Activated CD8-positive, alpha-beta memory T cell treated with anti-CD3 and anti-CD28 coated beads, Interleukin-2, amount 50 U/mL, for 24 hours (primary cell): ENCODE results near the gene IMP4.

Experiments used
- DNase-seq: peaks from one replicate; pipeline ENCODE4 v3.0.0-alpha.2; 2020; ENCODE audit errors: extremely low read depth

IMP4 gene

DNA sequence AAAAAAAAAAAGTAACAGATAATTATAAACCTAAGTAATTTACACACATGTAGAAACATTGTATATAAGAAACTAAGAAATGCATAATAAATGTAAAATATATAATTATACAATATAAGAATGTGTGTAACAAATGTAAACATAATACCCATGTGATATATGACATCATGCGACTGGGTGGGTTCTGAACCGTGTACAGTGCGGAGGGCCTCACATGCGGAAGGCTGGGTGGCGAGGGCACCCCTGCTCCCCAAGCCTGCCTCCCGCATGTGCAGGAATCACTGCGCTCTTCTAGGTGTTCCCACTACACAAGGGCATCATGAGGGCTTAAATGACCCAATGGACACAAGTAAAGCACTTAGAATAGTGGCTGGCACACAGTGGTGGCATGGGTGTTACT is 15.2 kb downstream of the IMP4 start:
- DNase-seq: no peak

DNA sequence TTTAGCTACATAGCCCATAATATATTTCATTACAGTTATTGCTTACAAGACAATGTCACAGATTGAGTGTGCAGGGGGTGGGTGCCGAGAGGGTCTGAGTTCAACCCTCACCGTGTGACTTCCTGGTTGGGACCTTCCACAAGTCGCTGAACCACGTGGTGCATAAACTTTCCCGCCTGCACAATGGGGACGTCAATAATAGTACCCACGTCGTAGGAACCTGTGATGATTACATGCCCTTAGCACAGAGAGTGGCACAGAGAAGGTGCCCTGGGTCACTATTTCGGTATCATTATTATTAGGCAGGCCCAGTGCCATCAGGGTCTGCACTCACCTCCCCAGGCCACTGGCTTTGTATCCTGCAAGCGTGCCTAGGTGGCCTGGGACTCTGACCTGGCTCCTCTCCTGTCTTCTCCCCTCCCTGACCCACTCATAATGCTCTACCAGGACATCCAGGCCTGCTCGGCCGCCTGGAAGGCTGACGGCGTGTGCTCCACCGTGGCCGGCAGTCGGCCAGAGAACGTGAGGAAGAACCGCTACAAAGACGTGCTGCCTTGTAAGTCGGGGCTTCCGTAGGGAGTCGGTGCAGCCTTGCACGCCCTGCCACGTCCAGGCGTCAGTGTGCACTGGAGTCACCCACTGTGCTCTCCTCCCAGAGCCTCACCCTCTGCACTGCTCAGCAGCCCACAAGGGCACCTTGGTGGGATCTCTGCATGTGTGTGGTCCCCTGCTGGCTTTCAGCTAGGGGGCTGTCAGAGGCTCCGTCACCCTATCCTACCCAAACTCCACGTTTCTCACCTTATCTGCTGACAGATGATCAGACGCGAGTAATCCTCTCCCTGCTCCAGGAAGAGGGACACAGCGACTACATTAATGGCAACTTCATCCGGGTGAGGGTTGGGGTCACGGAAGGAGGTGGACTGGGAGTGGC is 16.0 kb downstream of the IMP4 start:
- no peak for DNase-seq

DNA sequence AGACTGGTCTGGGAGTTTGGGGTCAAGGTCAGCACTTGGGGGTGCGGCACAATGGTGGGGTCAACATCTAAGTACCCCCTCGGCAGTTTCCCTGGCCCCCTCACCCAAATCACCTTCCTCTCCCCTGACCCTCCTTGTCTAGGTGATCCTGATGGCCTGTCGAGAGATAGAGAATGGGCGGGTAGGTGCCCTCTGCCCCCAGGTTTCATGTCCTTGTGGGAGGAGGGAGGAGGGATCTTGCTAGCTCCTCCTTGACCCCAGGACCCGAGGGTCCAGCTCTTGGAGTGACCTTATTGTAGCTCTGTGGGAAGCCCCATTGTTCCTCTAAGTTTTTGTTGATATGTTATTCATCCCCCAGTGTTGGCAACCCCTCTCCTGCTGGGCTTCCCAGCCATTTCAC is 16.8 kb downstream of the IMP4 start:
- DNase-seq: no peak

DNA sequence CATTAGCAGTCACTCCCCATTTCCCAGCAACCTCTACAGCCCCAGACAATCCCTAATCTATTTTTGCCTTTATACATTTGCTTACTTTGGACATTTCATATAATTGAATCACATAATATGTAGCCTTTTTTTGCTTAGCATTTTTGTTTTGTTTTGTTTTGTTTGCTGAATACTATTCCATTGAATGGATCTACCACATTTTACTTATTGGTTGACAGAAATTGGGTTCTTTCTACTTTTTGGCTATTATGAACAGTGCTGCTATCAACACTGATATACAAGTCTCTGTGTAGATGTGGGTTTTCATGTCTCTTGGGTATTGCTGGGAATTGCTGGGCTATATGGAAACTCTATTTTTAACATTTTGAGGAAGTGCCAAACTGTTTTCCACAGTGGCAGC is 20.8 kb downstream of the IMP4 start:
- DNase-seq: no peak

DNA sequence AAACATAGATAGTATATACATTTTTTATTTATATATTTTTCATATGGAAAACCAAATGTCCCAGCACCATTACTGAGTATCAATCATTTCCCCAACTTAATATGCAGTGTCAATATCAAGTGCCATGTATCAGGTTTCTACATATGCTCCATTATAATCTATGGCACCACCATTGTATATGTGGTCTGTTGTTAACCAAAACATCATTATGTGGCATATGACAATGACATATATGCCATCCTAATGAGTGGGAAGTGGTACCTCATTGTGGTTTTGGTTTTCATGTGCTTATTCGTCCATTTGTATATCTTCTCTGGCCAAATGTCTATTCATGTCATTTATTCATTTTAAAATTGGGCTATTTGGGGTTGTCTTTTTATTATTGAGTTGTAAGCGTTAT is 22.4 kb downstream of the IMP4 start:
- DNase-seq: no peak

DNA sequence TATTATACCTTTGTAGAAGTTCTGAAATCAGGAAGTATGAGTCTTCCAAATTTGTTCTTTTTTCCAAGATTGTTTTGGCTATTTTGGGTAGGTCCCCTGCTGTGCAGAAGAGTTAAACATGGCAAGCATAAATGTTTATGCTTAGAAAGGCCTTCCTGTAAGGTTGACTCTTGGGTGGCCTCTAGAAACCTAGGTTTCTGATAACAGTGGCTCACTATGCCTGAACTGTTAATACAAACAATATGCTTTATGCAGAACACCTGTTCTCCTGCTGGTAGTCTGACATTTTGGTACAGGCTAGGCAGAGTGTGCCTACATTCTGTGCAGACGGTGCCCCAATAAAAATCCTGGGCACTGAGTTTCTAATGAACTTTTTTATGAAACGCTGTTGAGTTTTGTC is 23.3 kb downstream of the IMP4 start:
- DNase-seq: no peak

DNA sequence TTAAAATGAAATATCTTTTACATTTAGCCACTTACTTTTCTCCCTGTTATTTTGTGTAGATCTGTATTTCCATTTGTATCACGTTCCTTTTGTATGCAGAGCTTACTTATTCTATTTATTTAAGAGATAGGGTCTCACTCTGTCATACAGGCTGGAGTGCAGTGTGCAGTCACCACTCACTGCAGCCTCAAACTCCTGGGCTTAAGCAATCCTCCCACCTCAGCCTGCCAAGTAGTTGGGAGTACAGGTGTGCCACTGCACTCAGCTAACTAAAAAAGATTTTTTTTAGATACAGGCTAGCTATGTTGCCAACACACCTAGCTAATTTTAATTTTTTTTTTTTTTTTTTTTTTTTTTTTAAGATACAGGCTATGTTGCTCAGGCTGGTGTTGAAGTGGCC is 24.0 kb downstream of the IMP4 start:
- no peak for DNase-seq

DNA sequence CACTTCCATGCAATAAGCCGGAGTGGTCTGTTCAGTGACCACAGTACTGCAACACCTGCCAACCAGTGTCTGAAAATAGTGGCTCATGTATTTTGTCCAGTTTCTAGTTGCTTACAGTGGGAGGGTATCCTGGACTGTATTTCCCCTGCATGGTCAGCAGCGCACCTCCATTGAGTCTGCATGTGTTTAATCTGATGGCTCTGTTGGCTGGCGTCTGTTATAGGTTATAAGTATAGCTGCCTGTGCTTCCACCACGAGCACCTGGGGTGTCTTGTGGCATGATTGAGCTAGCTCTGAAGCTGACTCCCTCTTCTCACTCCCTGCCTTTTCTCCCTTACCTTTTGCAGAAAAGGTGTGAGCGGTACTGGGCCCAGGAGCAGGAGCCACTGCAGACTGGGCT is 26.1 kb downstream of the IMP4 start:
- DNase-seq: no peak

DNA sequence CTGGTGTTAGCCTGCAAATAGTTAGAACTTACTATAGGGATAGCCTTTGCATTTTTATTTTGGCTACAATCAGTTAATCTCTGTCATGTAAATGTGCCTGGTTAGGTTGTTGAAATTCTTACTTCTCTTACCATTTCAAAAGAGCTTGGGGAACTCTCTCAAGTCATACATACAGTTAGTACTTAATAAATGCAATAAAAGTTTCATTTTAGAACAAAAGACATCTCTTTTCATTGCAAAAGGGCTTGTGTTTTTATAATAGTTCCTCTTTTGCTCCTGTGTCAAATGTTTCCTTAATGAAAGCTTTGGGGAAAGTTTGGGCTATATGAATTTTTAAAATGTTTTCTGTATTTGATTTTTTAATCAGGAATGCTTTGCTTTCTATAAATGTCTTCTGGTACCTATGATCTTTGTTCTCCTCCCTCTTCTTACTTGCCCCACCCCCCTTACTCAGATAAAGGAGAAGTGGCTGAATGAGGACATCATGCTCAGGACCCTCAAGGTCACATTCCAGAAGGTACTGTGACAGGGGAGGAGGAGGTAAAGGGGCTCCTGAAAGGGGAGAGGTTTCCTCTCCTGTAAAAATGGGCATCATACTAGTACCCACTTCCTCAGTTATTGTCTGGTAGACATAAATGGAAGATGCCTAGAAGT is 26.7 kb downstream of the IMP4 start:
- no peak for DNase-seq

DNA sequence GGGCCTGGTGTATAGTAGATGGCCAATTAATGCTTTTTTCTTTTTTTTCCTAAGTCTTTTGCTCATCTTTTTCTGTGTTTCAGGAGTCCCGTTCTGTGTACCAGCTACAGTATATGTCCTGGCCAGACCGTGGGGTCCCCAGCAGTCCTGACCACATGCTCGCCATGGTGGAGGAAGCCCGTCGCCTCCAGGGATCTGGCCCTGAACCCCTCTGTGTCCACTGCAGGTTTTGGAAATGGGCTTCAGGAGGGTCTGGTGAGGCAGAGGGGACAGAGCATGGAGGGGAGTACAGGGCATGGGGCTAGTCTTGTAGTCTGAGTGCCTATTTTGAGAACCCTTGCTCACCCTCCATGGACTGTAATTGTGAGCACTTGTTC is 27.3 kb downstream of the IMP4 start:
- no peak for DNase-seq

DNA sequence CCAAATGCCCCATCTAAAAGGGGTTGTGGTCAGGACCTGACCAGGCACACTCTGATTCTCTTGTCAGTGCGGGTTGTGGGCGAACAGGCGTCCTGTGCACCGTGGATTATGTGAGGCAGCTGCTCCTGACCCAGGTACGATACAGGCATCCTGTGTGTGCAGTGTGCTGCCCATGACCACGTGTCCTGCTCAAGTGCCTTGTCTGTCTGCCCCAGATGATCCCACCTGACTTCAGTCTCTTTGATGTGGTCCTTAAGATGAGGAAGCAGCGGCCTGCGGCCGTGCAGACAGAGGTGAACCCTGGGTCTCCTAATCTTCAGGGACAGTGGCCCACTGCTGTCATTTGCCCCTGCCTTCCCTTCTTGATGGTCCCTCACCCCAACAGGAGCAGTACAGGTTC is 27.8 kb downstream of the IMP4 start:
- DNase-seq: no peak

DNA sequence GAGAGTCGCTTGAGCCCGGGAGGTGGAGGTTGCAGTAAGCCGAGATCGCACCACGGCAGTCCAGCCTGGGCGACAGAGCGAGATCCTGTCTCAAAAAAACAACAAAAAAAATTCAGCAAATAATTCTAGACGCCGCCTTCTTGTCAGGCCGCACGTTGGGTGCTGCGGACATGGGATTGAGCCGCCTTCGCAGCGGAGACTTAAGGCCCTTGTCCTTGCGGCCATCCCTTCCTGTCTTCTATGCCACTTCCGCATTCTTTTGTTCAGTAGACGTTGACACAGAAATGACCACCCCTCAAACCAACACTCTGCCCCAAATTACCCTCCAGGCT is 29.0 kb downstream of the IMP4 start:
- DNase-seq: no peak

DNA sequence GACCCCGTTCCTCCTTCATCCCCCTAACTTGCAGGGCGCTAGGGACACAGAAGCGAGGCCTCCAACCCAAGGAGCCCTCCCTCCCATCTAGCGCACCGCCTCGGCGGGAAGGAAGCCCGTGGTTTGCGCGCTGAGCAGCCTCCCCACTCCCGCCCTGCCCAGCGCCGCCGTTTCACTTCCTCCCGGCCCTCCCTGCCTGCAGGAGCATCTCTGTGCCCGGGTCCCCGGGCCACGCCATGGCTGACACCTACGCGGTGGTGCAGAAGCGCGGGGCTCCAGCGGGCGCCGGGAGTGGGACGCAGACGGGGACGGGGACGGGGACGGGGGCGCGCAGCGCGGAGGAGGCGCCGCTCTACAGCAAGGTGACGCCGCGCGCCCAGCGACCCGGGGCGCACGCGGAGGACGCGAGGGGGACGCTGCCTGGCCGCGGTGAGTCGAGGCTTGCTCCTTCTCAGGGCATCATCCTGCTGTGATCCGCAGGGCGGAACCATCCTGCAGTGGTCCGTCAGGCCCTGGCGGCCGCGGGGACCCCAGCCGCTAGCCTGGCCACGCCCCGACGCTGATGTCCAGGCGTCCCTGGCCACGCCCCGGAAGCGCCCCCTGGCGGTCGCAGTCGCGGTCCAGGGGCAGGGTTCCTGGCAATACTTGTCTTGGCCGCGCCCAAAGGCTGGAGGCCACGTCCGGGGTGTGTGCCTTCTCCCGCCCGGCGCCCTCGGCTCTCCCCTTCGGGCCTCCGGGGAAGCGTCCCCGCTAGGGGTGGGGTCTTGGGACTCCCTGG is 29.5 kb downstream of the IMP4 start:
- DNase-seq: no peak

DNA sequence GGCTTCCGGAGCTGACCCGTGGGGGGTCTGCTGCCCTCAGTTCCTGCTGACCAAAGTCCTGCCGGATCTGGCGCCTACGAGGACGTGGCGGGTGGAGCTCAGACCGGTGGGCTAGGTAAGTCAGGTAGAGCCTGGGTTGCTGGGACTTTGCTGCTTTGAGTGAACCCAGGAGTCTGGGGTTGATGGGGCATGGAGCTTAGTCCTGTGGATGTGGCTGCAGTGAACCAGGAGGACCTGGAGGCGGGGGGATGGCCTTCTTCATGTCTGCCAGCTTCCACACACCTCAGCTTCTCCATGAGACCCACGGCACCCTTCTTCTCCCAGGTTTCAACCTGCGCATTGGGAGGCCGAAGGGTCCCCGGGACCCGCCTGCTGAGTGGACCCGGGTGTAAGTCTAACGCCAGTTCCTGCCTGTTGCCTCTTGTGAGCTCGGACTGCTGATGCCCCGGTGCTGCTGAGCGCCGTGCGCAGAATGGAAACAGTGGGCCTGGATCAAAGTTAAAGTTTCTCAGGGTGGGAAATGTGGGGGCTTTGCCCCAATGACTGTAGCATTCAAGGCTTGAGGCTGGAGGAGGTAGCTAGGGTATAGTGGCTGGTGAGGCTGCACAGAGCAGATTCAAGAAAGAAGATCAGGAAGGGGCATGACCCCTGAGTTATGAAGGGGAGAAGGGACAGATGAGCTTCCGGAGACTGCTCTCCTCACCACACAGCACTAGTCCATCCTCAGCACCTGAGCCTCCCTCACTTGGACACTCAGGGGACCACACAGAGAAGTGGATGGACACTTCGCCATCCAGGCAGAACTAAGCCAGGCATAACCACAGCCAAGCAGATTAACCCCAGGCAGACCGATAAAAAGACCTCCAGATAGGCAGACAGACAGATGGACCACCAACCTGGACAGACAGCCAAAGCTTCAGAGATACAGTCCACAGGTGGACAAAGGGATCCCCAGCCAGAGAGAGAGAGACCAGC is 30.4 kb downstream of the IMP4 start:
- DNase-seq: no peak

DNA sequence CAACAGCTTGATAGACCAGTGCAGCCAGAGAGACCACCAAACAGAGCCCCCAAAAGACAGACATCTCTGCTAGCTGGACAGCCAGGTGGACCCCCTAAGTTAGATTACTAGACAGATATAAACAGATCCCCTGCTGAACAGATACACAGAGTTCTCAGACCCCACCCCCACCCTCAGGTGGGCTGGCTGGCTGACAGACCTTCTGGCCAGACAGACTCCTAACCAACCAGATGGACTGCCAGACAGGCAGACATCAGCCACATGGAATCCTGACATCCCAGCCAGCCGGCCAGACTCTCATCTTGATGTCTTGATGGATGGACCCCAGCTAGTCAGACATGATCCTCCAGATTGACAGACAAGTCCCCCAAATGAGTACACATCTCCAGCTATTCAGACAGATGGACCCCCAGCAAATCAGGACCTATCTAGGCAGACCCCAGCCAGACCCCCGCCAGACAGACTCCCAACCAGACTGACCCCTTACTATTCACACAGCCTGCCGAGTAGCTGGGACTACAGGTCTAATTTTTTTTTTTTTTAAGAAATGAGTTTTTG is 31.2 kb downstream of the IMP4 start:
- DNase-seq: no peak

DNA sequence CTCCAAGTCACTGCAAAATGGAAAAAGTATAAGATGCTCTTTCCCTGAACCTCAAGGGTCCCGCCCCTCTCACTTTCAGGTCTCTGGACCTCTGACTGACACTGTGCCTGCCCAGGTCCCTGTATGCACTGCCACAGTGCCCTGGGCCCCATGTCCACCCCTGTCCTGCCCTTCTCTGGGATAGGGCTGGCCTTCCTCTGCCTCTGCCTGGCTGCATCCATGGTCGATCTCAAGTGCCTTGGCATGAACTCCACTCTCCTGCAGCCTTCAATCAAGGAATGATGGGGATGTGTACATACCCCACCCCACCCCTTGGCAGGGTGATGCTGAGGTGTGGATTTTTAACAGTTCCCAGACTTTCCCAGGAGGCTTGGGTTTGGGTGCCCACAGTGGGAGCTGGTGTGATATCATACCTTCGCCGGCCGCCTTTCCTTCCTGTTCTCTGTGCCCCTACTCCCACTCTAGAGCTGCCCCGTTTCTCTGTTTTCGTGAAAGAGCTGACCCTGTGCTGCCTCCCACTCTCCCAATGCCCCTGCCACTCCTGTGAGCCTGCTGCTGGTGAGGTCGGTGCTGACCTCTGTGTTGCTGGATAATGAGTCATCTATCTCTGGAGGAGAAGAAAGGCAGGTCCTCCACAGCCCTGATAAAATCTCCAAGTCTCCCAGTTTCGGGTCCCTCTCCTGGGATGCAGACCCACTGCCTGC is 32.0 kb downstream of the IMP4 start:
- no peak for DNase-seq

DNA sequence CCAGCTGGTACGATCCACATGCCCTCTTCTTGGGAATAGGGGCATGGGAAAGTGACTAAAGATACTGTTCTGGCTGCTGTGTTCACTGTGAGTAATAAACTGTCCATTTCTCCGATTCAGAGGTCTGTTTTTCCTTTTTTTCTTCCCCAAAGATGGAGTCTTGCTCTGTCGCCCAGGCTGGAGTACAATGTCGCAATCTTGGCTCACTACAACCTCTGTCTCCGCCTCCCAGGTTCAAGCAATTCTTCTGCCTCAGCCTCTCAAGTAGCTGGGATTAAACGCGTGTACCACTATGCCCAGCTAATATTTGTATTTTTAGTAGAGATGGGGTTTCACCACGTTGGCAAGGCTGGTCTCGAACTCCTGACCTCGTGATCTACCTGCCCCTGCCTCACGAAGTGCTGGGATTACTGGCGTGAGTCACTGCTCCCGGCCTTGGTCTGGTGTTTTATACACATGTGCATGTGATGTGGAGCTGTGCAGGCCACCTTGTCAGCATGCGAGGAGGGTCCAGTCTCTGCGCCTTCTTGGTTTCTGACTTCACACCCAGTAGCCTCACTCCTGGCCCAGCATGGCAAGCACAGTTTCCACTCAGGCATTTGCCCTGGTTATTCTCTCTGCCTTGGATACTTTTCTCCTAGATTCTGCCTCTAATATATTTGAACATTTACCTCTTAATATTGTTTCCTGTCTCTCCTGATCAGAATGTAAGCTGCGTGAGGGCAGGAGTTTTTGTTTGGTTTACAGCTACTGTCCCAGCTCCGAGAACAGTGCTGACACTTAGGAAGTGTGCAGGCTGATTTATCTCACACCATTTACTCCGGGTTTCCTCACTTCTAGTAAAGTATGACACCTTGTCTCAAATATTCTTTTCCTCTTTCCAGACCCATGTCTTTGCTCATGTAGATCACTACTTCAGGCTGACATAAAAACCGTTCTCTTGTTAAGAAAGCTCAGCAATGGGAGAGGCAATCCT is 32.9 kb downstream of the IMP4 start:
- DNase-seq: no peak

DNA sequence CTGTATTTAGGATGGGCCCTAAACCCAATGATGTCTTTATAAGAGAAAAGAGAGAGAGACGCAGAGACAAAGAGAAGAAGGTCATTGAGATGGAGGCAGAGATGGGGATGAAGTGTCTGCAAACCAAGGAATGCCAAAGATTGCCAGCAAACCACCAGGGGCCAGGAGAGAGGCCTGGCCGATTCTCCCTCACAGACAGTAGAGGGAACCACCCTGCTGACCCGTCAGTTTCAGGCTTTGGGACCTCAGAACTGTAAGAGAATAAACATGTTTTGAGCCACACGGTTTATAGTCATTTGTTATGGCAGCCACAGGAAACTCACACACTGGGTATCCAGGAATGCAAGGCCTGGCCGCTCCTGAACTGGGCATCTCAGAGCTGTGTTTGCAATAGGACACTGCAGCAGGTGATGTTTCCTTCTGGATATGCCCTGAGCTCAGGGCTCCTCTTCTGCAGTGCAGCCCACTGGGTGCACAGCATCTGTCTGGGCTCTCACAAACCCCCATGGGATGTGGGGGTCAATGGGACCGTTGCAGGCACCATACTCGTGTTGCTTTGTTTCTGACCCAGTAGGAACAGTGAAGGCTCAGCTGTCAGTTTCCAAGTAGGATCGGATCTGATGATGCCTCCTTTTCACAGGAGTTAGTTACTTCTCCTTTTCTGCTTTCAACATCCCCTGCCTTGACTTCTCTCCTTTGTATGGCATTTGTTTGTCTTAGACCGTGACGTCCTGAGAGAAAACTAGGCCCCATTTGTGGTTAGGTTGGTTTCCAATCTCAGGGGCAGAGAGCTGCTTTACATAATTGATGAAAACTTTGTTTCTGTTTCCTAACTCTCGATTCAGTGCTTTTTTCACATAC is 34.0 kb downstream of the IMP4 start:
- DNase-seq: no peak

DNA sequence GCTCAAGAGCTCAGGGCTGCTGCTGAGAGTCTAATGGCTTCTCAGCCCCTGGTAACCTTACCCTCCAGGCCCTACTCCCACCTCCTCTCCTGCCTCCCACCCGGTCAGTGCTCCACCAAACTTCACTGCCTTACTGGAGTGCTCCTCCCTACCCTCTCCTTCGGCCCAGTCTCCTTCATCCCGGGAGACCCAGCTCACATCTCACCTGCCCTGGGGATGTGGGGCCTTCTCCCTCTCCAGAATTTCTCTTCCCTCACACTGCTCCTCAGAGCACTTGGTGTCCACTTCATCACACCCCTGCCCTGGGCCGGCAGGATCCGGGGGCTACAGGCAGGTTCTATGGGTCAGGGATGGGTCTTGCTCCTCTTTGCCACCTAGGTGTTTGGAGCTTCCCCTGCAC is 34.8 kb downstream of the IMP4 start:
- no peak for DNase-seq
